Cerebellar cortex (tissue), 1 donor: ENCODE results near the gene ACADSB.

Source experiments
- DNase-seq: peaks from one replicate; pipeline ENCODE4 v3.0.0-alpha.2; 2015; ENCODE audit warnings: low spot score

Gene ACADSB

GRCh38 chr10:123004298-123004697 is 4.5 kb upstream of the ACADSB start:
- no peak for DNase-seq

- peak; percentile 67 for DNase-seq
Measured at GRCh38 chr10:123007558-123008354, 1.1 kb upstream of the ACADSB start.

- DNase-seq: peak; percentile 41
Measured at GRCh38 chr10:123009105-123009820, 457 bp downstream of the ACADSB start.

GRCh38 chr10:123011987-123012386 is 3.2 kb downstream of the ACADSB start:
- no peak for DNase-seq

- DNase-seq: no peak
Measured at GRCh38 chr10:123013456-123014419, 4.9 kb downstream of the ACADSB start.

- no peak for DNase-seq
Measured at GRCh38 chr10:123014772-123015171, 6.0 kb downstream of the ACADSB start.

GRCh38 chr10:123016228-123016627 is 7.4 kb downstream of the ACADSB start:
- no peak for DNase-seq

GRCh38 chr10:123017421-123018165 is 8.8 kb downstream of the ACADSB start:
- DNase-seq: no peak

GRCh38 chr10:123018531-123018930 is 9.7 kb downstream of the ACADSB start:
- DNase-seq: no peak

- no peak for DNase-seq
Measured at GRCh38 chr10:123019264-123019663, 10.5 kb downstream of the ACADSB start.

- no peak for DNase-seq
Measured at GRCh38 chr10:123019941-123020703, 11.3 kb downstream of the ACADSB start.

- no peak for DNase-seq
Measured at GRCh38 chr10:123021517-123021916, 12.7 kb downstream of the ACADSB start.

GRCh38 chr10:123024540-123024939 is 15.7 kb downstream of the ACADSB start:
- DNase-seq: no peak

- no peak for DNase-seq
Measured at GRCh38 chr10:123026302-123026701, 17.5 kb downstream of the ACADSB start.

GRCh38 chr10:123027861-123028260 is 19.1 kb downstream of the ACADSB start:
- DNase-seq: no peak

- DNase-seq: no peak
Measured at GRCh38 chr10:123031124-123031523, 22.3 kb downstream of the ACADSB start.

- no peak for DNase-seq
Measured at GRCh38 chr10:123034332-123034731, 25.5 kb downstream of the ACADSB start.

- DNase-seq: no peak
Measured at GRCh38 chr10:123035467-123036086, 26.8 kb downstream of the ACADSB start.

GRCh38 chr10:123038782-123039631 is 30.2 kb downstream of the ACADSB start:
- no peak for DNase-seq

- no peak for DNase-seq
Measured at GRCh38 chr10:123039632-123039930, 30.8 kb downstream of the ACADSB start.
